Spleen (tissue), 11 donors: ENCODE measurements around the gene NUDT7. TPM values are rescaled to one million over a fixed set of nuclear protein-coding genes. Genes with fewer than 3 reads are reported as not detected.

Source experiments
- DNase-seq: peaks from one replicate; pipeline ENCODE4 v3.0.0-alpha.2; 2020
- H3K27ac ChIP-seq, 8 donors: fragments of 200-600 bp; sonication (generic) in 7 of 8; 1 replicate in 4 of 8; 2 replicates in 4 of 8; pipeline versions ENCODE4 v1.5.0 to v1.8.0; 2016 to 2021; ENCODE audit warnings: inconsistent platforms in 4 of 8, mild to moderate bottlenecking in 4 of 8, moderate library complexity in 1 of 8
- H3K27me3 ChIP-seq, 7 donors: fragments of 200-600 bp; sonication (generic) in 6 of 7; replicated peaks in 1 of 7; 1 replicate in 4 of 7; 2 replicates in 3 of 7; pipeline versions ENCODE4 v1.5.0 to v1.8.0; 2016 to 2021; ENCODE audit warnings: inconsistent platforms in 3 of 7, mild to moderate bottlenecking in 1 of 7
- H3K36me3 ChIP-seq, 6 donors: fragments of 200-600 bp; sonication (generic) in 5 of 6; 1 replicate in 4 of 6; 2 replicates in 2 of 6; pipeline versions ENCODE4 v1.5.0 to v1.8.0; 2016 to 2021; ENCODE audit warnings: inconsistent platforms in 2 of 6
- H3K4me1 ChIP-seq, 6 donors: fragments of 200-600 bp; sonication (generic) in 5 of 6; 1 replicate in 3 of 6; 2 replicates in 3 of 6; pipeline versions ENCODE4 v1.5.0 to v1.8.0; 2016 to 2021; ENCODE audit warnings: inconsistent platforms in 3 of 6
- H3K4me3 ChIP-seq, 8 donors: fragments of 200-600 bp; sonication (generic) in 7 of 8; 1 replicate in 4 of 8; 2 replicates in 4 of 8; pipeline versions ENCODE4 v1.5.0 to v1.8.0; 2016 to 2021; ENCODE audit warnings: inconsistent platforms in 4 of 8, mild to moderate bottlenecking in 4 of 8, moderate library complexity in 2 of 8
- H3K9me3 ChIP-seq, 8 donors: fragments of 200-600 bp; sonication (generic) in 7 of 8; 1 replicate in 4 of 8; 2 replicates in 4 of 8; pipeline versions ENCODE4 v1.5.0 to v1.8.0; 2016 to 2021; ENCODE audit warnings: inconsistent platforms in 4 of 8
- CTCF ChIP-seq, 11 experiments: fragments of 200-600 bp in 7 of 11; fragments of 450-650 bp in 4 of 11; sonication (generic) in 4 of 11; IDR thresholded peaks in 8 of 11; conservative IDR thresholded peaks in 3 of 11; 1 replicate in 7 of 11; 2 replicates in 4 of 11; pipeline versions ENCODE4 v1.4.0 to v1.8.0; 2016 to 2021; ENCODE audit warnings: antibody characterized with exemption in 11 of 11, inconsistent platforms in 4 of 11, mild to moderate bottlenecking in 1 of 11
- POLR2A ChIP-seq, 3 donors: fragments of 450-650 bp; IDR thresholded peaks; one replicate each; pipeline ENCODE4 v1.5.1; 2017; ENCODE audit warnings: antibody characterized with exemption in 3 of 3, mild to moderate bottlenecking in 1 of 3
- POLR2AphosphoS5 ChIP-seq, 3 donors: sonication (generic); formaldehyde crosslinking; IDR thresholded peaks; one replicate each; pipeline ENCODE4 v1.5.1; 2017; ENCODE audit warnings: antibody characterized with exemption in 3 of 3
- WGBS, 5 donors: extraction: QIAGEN DNeasy Blood & Tissue Kit in 3 of 5; methylation state at CpG; one replicate each; pipeline versions ENCODE4 v1.1.5 to v1.1.7; 2013 to 2018; 5-methylcytosine and 5-hydroxymethylcytosine counted together
- intact Hi-C: fragments of 100-400 bp; cut with DNase I; formaldehyde crosslinking; loops from one replicate; pipeline ENCODE4 v1.15.0; 2023; ENCODE audit warnings: low total_unique reads
- polyA plus RNA-seq, 3 donors: library from polyadenylated mRNA; stranded (reverse); fragments of 200-250 nt; gene quantifications; one replicate each; pipeline ENCODE4 v1.2.1, GENCODE V29; 2013
- total RNA-seq, 7 donors: library from RNA; depleted of rRNA in 3 of 7; stranded (reverse); fragments of >200 nt in 3 of 7; fragmentation: NEBNext Ultra II Directional in 4 of 7; extraction: Animal tissue kit (Norgen Biotek cat#: 25700) in 4 of 7; gene quantifications; one replicate each; pipeline versions ENCODE4 v1.1.0 to v1.2.1, GENCODE V29; 2016 to 2021
- donor health status: healthy with polysubstance abuse.
- donor health status: DM: no; HTN: no; CAD: no; lungs with moderate emphysema.
- donor health status: DM: no; HTN: no; CAD: no.
- donor health status: Bipolar disorder and iron deficiency.
- donor health status: healthy.
- donor health status: DM: no; HTN: no; CAD: no.
- donor health status: DM: yes; HTN: yes; CAD: no.

The NUDT7 gene
- total and polyA plus RNA-seq, 10 donors: 5.2 to 14.0 (median 9.6) TPM

- TF ChIP-seq POLR2A (IDR thresholded peaks at IDR 0.05) (no peak), POLR2AphosphoS5 (IDR thresholded peaks at IDR 0.05) (no peak), CTCF (IDR thresholded peaks at IDR 0.05 in 8 of 11, conservative IDR thresholded peaks at IDR 0.05 in 3 of 11) (no peak)
- Histone ChIP-seq H3K27ac (no peak overlapping the region), H3K36me3 (peaks cover 0 to 6% (median 0%) of the 10 kb centered on the region in 6 donors), H3K4me3 (no peak overlapping the region), H3K27me3 (no peaks in the 10 kb centered on the region), H3K4me1 (no peaks in the 10 kb centered on the region), H3K9me3 (no peaks in the 10 kb centered on the region)
- 66 to 80% (median 74%) methylated on average over 4 of the region's 4 CpGs for WGBS, 5 donors
- no peak for DNase-seq
- intact Hi-C loops: no loop called here
Measured at GRCh38 chr16:77744141-77744540, 21.8 kb downstream of the NUDT7 start.

- no peaks in the 10 kb centered on the region for H3K4me1 ChIP-seq
- no peak for TF ChIP-seq POLR2AphosphoS5 (IDR thresholded peaks at IDR 0.05)
- TF ChIP-seq CTCF (IDR thresholded peaks at IDR 0.05 in 8 of 11, conservative IDR thresholded peaks at IDR 0.05 in 3 of 11): no peak
- no peak for TF ChIP-seq POLR2A (IDR thresholded peaks at IDR 0.05)
- no peaks in the 10 kb centered on the region for H3K27me3 ChIP-seq
- H3K36me3 ChIP-seq: peaks cover 0 to 6% (median 0%) of the 10 kb centered on the region in 6 donors
- no peak overlapping the region for H3K27ac ChIP-seq
- DNase-seq: no peak
- intact Hi-C loops: no loop called here
- no peaks in the 10 kb centered on the region for H3K9me3 ChIP-seq
- no peak overlapping the region for H3K4me3 ChIP-seq
- 70 to 96% (median 75%) methylated on average over 1 of the region's 1 CpG for WGBS, 5 donors
Measured at GRCh38 chr16:77745972-77746371, 23.7 kb downstream of the NUDT7 start.

- no peaks in the 10 kb centered on the region for H3K36me3 ChIP-seq
- H3K27me3 ChIP-seq: no peaks in the 10 kb centered on the region
- 57 to 89% (median 78%) methylated on average over 7 of the region's 7 CpGs for WGBS, 5 donors
- TF ChIP-seq POLR2A (IDR thresholded peaks at IDR 0.05) (no peak), POLR2AphosphoS5 (IDR thresholded peaks at IDR 0.05) (no peak), CTCF (IDR thresholded peaks at IDR 0.05 in 8 of 11, conservative IDR thresholded peaks at IDR 0.05 in 3 of 11) (no peak)
- DNase-seq: no peak
- no peak overlapping the region for H3K27ac ChIP-seq
- no peak overlapping the region for H3K4me3 ChIP-seq
- H3K4me1 ChIP-seq: no peaks in the 10 kb centered on the region
- intact Hi-C loops: no loop called here
- H3K9me3 ChIP-seq: no peaks in the 10 kb centered on the region
Measured at GRCh38 chr16:77748421-77749005, 26.2 kb downstream of the NUDT7 start.

- 37 to 85% (median 79%) methylated on average over 1 of the region's 1 CpG for WGBS, 5 donors
- no peak overlapping the region for H3K4me3 ChIP-seq
Measured at GRCh38 chr16:77749415-77749814, 27.1 kb downstream of the NUDT7 start.

More at GRCh38 chr16:77749415-77749814, 27.1 kb downstream of the NUDT7 start:
- no peaks in the 10 kb centered on the region for H3K36me3 ChIP-seq
- DNase-seq: no peak
- intact Hi-C loops: no loop called here
- H3K4me1 ChIP-seq: no peaks in the 10 kb centered on the region
- no peaks in the 10 kb centered on the region for H3K9me3 ChIP-seq
- no peaks in the 10 kb centered on the region for H3K27me3 ChIP-seq
- TF ChIP-seq CTCF (IDR thresholded peaks at IDR 0.05 in 8 of 11, conservative IDR thresholded peaks at IDR 0.05 in 3 of 11) (no peak), POLR2A (IDR thresholded peaks at IDR 0.05) (no peak), POLR2AphosphoS5 (IDR thresholded peaks at IDR 0.05) (no peak)
- no peak overlapping the region for H3K27ac ChIP-seq
